Measurements from ENCODE around the gene SCO2.

Gene SCO2

GRCh38 chr22:50523806-50524675 lies 1.4 kb downstream of the SCO2 start:
- TF ChIP-seq CEBPB (IDR thresholded peaks at IDR 0.05) (no peak), NFIC (IDR thresholded peaks at IDR 0.05) (no peak), TCF12 (IDR thresholded peaks at IDR 0.05; ENCODE audit: low read depth) (no peak), EP300 (IDR thresholded peaks at IDR 0.05; ENCODE audit: borderline replicate concordance) (no peak), EGR1 (IDR thresholded peaks at IDR 0.05) (no peak), REST (IDR thresholded peaks at IDR 0.05; ENCODE audit: low read depth) (no peak), ZBTB7A (IDR thresholded peaks at IDR 0.05; ENCODE audit: low read depth) (no peak), CREB1 (IDR thresholded peaks at IDR 0.05; ENCODE audit: low read depth) (no peak), RAD21 (IDR thresholded peaks at IDR 0.05; ENCODE audit: low read depth) (no peak), TEAD4 (IDR thresholded peaks at IDR 0.05) (no peak), TAF1 (IDR thresholded peaks at IDR 0.05; ENCODE audit: low read depth) (no peak)
- TF ChIP-seq, protein P1, sequence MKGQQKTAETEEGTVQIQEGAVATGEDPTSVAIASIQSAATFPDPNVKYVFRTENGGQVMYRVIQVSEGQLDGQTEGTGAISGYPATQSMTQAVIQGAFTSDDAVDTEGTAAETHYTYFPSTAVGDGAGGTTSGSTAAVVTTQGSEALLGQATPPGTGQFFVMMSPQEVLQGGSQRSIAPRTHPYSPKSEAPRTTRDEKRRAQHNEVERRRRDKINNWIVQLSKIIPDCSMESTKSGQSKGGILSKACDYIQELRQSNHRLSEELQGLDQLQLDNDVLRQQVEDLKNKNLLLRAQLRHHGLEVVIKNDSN (IDR thresholded peaks at IDR 0.05), result no peak

DNA sequence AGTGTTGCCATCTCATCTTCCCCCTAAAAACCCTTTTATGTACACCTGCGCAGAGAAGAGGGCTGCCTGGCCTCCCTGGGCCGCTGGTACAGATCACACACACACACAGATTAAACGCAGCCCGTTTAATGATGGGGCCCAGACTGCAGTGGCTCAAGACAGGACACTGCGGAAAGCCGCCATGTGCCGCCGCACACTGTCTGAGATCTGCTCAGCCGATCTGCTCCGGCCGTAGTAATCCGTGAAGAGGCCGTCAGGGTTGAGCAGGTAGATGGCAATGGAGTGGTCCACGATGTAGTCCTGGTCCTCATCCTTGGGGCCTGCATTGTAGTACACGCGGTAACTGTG lies 2.0 kb downstream of the SCO2 start:
- no peak for TF ChIP-seq REST (IDR thresholded peaks at IDR 0.05; ENCODE audit: low read depth)
- TF ChIP-seq, protein P1 (IDR thresholded peaks at IDR 0.05), result no peak
- TF ChIP-seq MAX (IDR thresholded peaks at IDR 0.05), result no peak
- TF ChIP-seq RAD21 (IDR thresholded peaks at IDR 0.05; ENCODE audit: low read depth), result no peak
- TF ChIP-seq TEAD4 (IDR thresholded peaks at IDR 0.05), result no peak

DNA sequence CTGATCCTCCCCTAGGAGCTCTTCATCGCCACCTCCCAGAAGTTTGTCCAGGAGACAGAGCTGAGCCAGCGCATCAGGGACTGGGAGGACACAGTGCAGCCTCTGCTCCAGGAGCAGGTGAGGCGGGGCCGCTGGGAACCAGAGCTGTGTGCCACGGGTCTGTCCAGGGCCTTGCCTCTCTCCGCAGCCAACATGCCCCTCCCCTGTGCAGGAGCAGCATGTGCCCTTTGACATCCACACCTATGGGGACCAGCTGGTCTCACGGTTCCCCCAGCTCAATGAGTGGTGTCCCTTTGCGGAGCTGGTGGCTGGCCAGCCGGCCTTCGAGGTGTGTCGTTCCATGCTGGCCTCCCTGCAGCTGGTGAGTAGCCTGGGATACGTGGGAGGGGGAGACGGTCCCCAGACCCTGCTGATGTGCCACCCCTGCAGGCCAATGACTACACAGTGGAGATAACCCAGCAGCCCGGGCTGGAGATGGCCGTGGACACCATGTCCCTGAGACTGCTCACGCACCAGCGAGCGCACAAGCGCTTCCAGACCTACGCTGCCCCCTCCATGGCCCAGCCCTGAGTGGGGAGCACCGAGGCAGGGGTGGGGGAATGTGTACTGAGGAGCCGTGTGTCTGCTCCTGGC lies 2.5 kb downstream of the SCO2 start:
- TF ChIP-seq EGR1 (IDR thresholded peaks at IDR 0.05) (no peak), TAF1 (IDR thresholded peaks at IDR 0.05; ENCODE audit: low read depth) (no peak), TCF12 (IDR thresholded peaks at IDR 0.05; ENCODE audit: low read depth) (no peak), CREB1 (IDR thresholded peaks at IDR 0.05; ENCODE audit: low read depth) (no peak), TEAD4 (IDR thresholded peaks at IDR 0.05) (no peak), ZBTB7A (IDR thresholded peaks at IDR 0.05; ENCODE audit: low read depth) (no peak)

- TF ChIP-seq ZBTB7A (IDR thresholded peaks at IDR 0.05; ENCODE audit: low read depth) (no peak), CEBPB (IDR thresholded peaks at IDR 0.05) (no peak), CREB1 (IDR thresholded peaks at IDR 0.05; ENCODE audit: low read depth) (no peak), RAD21 (IDR thresholded peaks at IDR 0.05; ENCODE audit: low read depth) (no peak), NFIC (IDR thresholded peaks at IDR 0.05) (no peak), YY1 (IDR thresholded peaks at IDR 0.05; ENCODE audit: low read depth) (no peak), EP300 (IDR thresholded peaks at IDR 0.05; ENCODE audit: borderline replicate concordance) (no peak), TCF12 (IDR thresholded peaks at IDR 0.05; ENCODE audit: low read depth) (no peak), EGR1 (IDR thresholded peaks at IDR 0.05) (no peak), TAF1 (IDR thresholded peaks at IDR 0.05; ENCODE audit: low read depth) (no peak), REST (IDR thresholded peaks at IDR 0.05; ENCODE audit: low read depth) (no peak), FOXM1 (IDR thresholded peaks at IDR 0.05; ENCODE audit: borderline replicate concordance, low read depth) (no peak), TEAD4 (IDR thresholded peaks at IDR 0.05) (no peak)
- TF ChIP-seq, protein P1 (IDR thresholded peaks at IDR 0.05), result no peak
Observed at GRCh38 chr22:50522208-50522805, 3.1 kb downstream of the SCO2 start.

Measured in Ishikawa (cell line).